Breast epithelium (tissue), 4 donors: ENCODE measurements around the gene LEKR1. TPM values are rescaled to one million over a fixed set of nuclear protein-coding genes. Genes with fewer than 3 reads are reported as not detected.

Source experiments
- DNase-seq, 2 donors: peaks; one replicate each; pipeline ENCODE4 v3.0.0-alpha.2; 2019; ENCODE audit warnings: low spot score in 2 of 2
- H3K27ac ChIP-seq, 2 donors: fragments of 200-600 bp; sonication (generic) in 1 of 2; one replicate each; pipeline ENCODE4 v1.5.1; 2016 to 2019; ENCODE audit warnings: mild to moderate bottlenecking in 1 of 2
- H3K27me3 ChIP-seq, 2 donors: fragments of 200-600 bp; sonication (generic) in 1 of 2; one replicate each; pipeline versions ENCODE4 v1.5.1 to v1.6.0; 2017 to 2019; ENCODE audit warnings: control low read depth in 1 of 2, mild to moderate bottlenecking in 1 of 2
- H3K36me3 ChIP-seq: fragments of 200-600 bp; one replicate; pipeline ENCODE4 v1.5.1; 2019
- H3K4me1 ChIP-seq, 2 donors: fragments of 200-600 bp; sonication (generic); one replicate each; pipeline ENCODE4 v1.5.1; 2016 to 2019; ENCODE audit warnings: control low read depth in 1 of 2
- H3K4me3 ChIP-seq, 3 donors: fragments of 200-600 bp; sonication (generic); 1 replicate in 2 of 3; 2 replicates in 1 of 3; pipeline ENCODE4 v1.5.1; 2016 to 2019; ENCODE audit warnings: mild to moderate bottlenecking in 3 of 3, moderate library complexity in 2 of 3
- H3K9me3 ChIP-seq, 2 donors: fragments of 200-600 bp; sonication (generic) in 1 of 2; one replicate each; pipeline ENCODE4 v1.5.1; 2016 to 2019; ENCODE audit warnings: control low read depth in 1 of 2
- CTCF ChIP-seq, 3 donors: fragments of 450-650 bp; IDR thresholded peaks; one replicate each; pipeline ENCODE4 v1.5.1; 2016 to 2017; ENCODE audit warnings: antibody characterized with exemption in 3 of 3, mild to moderate bottlenecking in 3 of 3, moderate library complexity in 3 of 3
- POLR2A ChIP-seq: fragments of 450-650 bp; IDR thresholded peaks from one replicate; pipeline ENCODE4 v1.6.1; 2016; ENCODE audit warnings: antibody characterized with exemption, mild to moderate bottlenecking, moderate library complexity
- POLR2AphosphoS5 ChIP-seq, 3 donors: sonication (generic); formaldehyde crosslinking; IDR thresholded peaks; one replicate each; pipeline ENCODE4 v1.6.1; 2017; ENCODE audit warnings: antibody characterized with exemption in 3 of 3
- intact Hi-C: fragments of 100-400 bp; cut with DNase I; formaldehyde crosslinking; loops from one replicate; pipeline ENCODE4 v1.15.1; 2023; ENCODE audit warnings: low total_unique reads
- total RNA-seq, 3 donors: library from RNA; depleted of rRNA; stranded (reverse); fragments of >200 nt; gene quantifications; one replicate each; pipeline ENCODE4 v1.1.0, GENCODE V29; 2016

The LEKR1 gene
- total RNA-seq, 3 donors from 2014 or later = 1.6 to 8.0 (median 2.3) TPM

DNA sequence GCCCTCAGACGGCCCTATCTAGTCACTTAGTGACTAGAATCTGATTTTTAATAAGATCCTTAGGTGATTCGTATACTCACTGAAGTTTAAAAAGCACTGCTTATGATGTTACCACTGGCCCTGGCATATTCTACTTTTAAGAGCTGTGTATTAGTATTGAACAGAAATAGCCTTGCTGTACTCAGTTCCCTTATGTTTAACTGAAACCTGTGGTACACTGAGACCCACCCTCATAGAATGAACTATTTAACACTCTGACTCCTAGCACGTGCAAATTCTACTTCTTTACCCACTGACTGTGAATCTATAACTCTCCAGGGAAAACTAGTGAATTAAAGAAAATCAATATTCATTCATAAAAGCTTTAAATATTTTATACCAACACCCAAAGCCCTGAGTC, 224.9 kb downstream of the LEKR1 start:
- Histone ChIP-seq H3K27ac (no peak overlapping the region), H3K9me3 (no peaks in the 10 kb centered on the region), H3K4me3 (no peak overlapping the region), H3K36me3 (no peaks in the 10 kb centered on the region), H3K27me3 (no peaks in the 10 kb centered on the region), H3K4me1 (no peaks in the 10 kb centered on the region)
- TF ChIP-seq POLR2A (no peak), POLR2AphosphoS5 (IDR thresholded peaks at IDR 0.05) (no peak), CTCF (IDR thresholded peaks at IDR 0.05) (no peak)
- no peak for DNase-seq
- intact Hi-C loops = no loop called here

DNA sequence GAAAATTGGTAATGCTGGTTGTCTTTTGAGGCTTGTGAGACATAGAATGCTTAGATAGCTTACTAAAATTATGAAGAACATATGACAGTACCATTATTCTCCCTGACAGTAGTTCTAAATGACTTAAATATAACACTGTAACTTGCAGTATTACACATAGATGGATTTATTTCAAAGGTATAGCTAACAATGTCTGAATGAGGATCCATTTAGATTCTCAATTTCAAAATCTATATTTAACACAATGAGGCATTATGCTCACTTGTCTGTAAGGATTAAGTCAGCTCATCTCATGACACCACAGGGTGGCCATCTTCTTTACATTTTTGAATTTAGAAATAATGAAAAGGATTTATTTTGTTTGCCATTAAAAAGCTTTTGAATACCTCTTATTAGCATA, 225.4 kb downstream of the LEKR1 start:
- no peak for TF ChIP-seq POLR2A
- no peak for TF ChIP-seq POLR2AphosphoS5 (IDR thresholded peaks at IDR 0.05)
- no peak for TF ChIP-seq CTCF (IDR thresholded peaks at IDR 0.05)
- no peak for DNase-seq
- Histone ChIP-seq H3K4me3 (no peak overlapping the region), H3K9me3 (no peaks in the 10 kb centered on the region), H3K36me3 (no peaks in the 10 kb centered on the region), H3K27ac (no peak overlapping the region), H3K4me1 (no peaks in the 10 kb centered on the region), H3K27me3 (no peaks in the 10 kb centered on the region)
- intact Hi-C loops = no loop called here

- Histone ChIP-seq H3K27me3 (no peaks in the 10 kb centered on the region), H3K4me3 (no peak overlapping the region), H3K27ac (no peak overlapping the region), H3K9me3 (no peaks in the 10 kb centered on the region), H3K36me3 (no peaks in the 10 kb centered on the region), H3K4me1 (no peaks in the 10 kb centered on the region)
- intact Hi-C loops = no loop called here
- no peak for DNase-seq
- TF ChIP-seq CTCF (IDR thresholded peaks at IDR 0.05) = no peak
- no peak for TF ChIP-seq POLR2AphosphoS5 (IDR thresholded peaks at IDR 0.05)
- TF ChIP-seq POLR2A = no peak
Measured at GRCh38 chr3:157056035-157056434, 229.9 kb downstream of the LEKR1 start.

DNA sequence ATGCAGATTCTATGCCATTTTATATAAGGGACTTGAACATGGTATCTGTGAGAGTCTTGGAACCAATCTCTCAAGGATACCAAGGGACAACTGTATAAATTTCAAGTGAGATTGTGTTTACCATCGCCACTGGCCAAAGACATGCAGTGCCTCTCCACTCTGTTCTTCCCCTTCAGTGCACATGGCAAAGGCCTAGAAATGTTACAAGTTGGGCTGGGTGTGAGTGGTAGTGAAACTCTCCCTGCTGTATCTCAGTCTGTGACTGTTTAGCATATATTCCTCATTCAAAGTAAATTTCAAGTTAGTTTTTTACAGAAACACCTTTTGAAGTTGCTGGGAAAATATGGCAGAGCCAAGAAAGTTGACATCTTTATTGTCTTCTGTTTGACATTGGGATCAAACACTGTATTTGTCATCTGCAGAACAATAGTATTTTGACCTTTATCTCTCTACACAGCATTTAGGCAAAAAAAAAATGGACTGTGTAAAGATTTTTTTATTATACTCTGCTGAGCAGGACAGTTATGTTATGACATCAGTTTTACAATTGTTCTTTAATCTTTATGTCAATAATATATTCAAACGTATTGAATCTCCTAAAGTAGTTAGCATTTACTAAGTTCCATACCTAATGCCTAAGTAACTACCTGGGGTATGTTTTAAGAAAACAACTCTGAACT, 232.4 kb downstream of the LEKR1 start:
- H3K36me3 ChIP-seq = no peaks in the 10 kb centered on the region
- no peak overlapping the region for H3K27ac ChIP-seq
- no peaks in the 10 kb centered on the region for H3K9me3 ChIP-seq
- no peak for TF ChIP-seq CTCF (IDR thresholded peaks at IDR 0.05)
- no peak for TF ChIP-seq POLR2AphosphoS5 (IDR thresholded peaks at IDR 0.05)
- TF ChIP-seq POLR2A = no peak
- H3K27me3 ChIP-seq = no peaks in the 10 kb centered on the region
- no peak overlapping the region for H3K4me3 ChIP-seq
- no peaks in the 10 kb centered on the region for H3K4me1 ChIP-seq
- intact Hi-C loops = no loop called here
- DNase-seq = no peak

GRCh38 chr3:157059181-157059580, 233.0 kb downstream of the LEKR1 start:
- no peak for DNase-seq
- Histone ChIP-seq H3K27me3 (no peaks in the 10 kb centered on the region), H3K27ac (no peak overlapping the region), H3K9me3 (no peaks in the 10 kb centered on the region), H3K4me3 (no peak overlapping the region), H3K4me1 (no peaks in the 10 kb centered on the region), H3K36me3 (no peaks in the 10 kb centered on the region)
- TF ChIP-seq POLR2AphosphoS5 (IDR thresholded peaks at IDR 0.05) (no peak), CTCF (IDR thresholded peaks at IDR 0.05) (no peak), POLR2A (no peak)
- intact Hi-C loops = no loop called here
